PC-9 (cell line): ENCODE results near the gene ETNK2.

Experiments
- EZH2 ChIP-seq: fragments of 200-600 bp; sonication (generic); IDR thresholded peaks from 2 replicates; pipeline ENCODE4 v1.8.0; 2017; ENCODE audit warnings: antibody characterized with exemption, low read depth
- TF ChIP-seq, protein P1 (sequence below): fragments of 200-600 bp; sonication (generic); conservative IDR thresholded peaks from 2 replicates; pipeline ENCODE4 v1.6.1; 2017; ENCODE audit warnings: mixed run types, antibody characterized with exemption, mild to moderate bottlenecking, moderate library complexity

- TF ChIP-seq, protein P1, sequence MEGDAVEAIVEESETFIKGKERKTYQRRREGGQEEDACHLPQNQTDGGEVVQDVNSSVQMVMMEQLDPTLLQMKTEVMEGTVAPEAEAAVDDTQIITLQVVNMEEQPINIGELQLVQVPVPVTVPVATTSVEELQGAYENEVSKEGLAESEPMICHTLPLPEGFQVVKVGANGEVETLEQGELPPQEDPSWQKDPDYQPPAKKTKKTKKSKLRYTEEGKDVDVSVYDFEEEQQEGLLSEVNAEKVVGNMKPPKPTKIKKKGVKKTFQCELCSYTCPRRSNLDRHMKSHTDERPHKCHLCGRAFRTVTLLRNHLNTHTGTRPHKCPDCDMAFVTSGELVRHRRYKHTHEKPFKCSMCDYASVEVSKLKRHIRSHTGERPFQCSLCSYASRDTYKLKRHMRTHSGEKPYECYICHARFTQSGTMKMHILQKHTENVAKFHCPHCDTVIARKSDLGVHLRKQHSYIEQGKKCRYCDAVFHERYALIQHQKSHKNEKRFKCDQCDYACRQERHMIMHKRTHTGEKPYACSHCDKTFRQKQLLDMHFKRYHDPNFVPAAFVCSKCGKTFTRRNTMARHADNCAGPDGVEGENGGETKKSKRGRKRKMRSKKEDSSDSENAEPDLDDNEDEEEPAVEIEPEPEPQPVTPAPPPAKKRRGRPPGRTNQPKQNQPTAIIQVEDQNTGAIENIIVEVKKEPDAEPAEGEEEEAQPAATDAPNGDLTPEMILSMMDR = no peak
- TF ChIP-seq EZH2 = no peak
Measured at GRCh38 chr1:204094856-204095634, 56.8 kb downstream of the ETNK2 start.
